MM.1S (cell line): ENCODE measurements around the gene BORCS8.

Experiments
- CTCF ChIP-seq: fragments of 300-600 bp; sonication (generic); IDR thresholded peaks from 2 replicates; pipeline ENCODE4 v1.5.1; 2016; ENCODE audit warnings: antibody characterized with exemption, low read length, mixed read lengths
- EZH2 ChIP-seq: fragments of 300-600 bp; sonication (generic); optimal IDR thresholded peaks from 2 replicates; pipeline ENCODE3; 2017; ENCODE audit warnings: low read depth, mild to moderate bottlenecking, antibody characterized with exemption, low read length, mixed read lengths
- EZH2phosphoT487 ChIP-seq: fragments of 300-600 bp; sonication (generic); IDR thresholded peaks from 2 replicates; pipeline ENCODE4 v1.6.1; 2018; ENCODE audit warnings: antibody characterized with exemption, low read length

GRCh38 chr19:19232261-19232721 lies 40.3 kb upstream of the BORCS8 start:
- TF ChIP-seq CTCF: no peak
- TF ChIP-seq EZH2phosphoT487: no peak
- TF ChIP-seq EZH2: no peak
